HCT116 (cell line): ENCODE results near the gene CSNK2B. TPM values are rescaled to one million over a fixed set of nuclear protein-coding genes. Genes with fewer than 3 reads are reported as not detected.
A peak's percentile ranks its signal among the peaks of the same experiment; 100 is the strongest.

Experiments
- ATAC-seq: fragments of 200-7000 bp; cut with Tn5 transposase; 2 replicates; pipeline ENCODE4 v1.9.1; 2020; ENCODE audit warnings: mild to moderate bottlenecking, moderate library complexity
- BruUV-seq: library from RNA; stranded (reverse); fragments of 400-500 nt; replicated peaks from 2 replicates; lab custom pipeline; 2021; lab: Mats Ljungman, UMichigan
- CTCF ChIA-PET: fragments of 300-600 bp; sonication (Branson Sonifier 250); formaldehyde crosslinking; loops from one replicate; lab custom pipeline; 2021; ENCODE audit warnings: antibody characterized with exemption; lab: Charles Lee
- POLR2A ChIA-PET: fragments of 300-600, 350-600 bp; sonication (Branson Sonifier 250); formaldehyde crosslinking; loops from one replicate; lab custom pipeline; 2021; ENCODE audit warnings: antibody characterized with exemption; lab: Charles Lee
- RAD21 ChIA-PET, 2 experiments: fragments of 300-600 bp; sonication (Branson Sonifier 250); formaldehyde crosslinking; loops; one replicate each; lab custom pipeline; 2023; ENCODE audit warnings: low total read pairs in 2 of 2; ENCODE audit not compliant: uncharacterized antibody in 2 of 2, unreplicated experiment in 2 of 2, low non-redundant PET in 1 of 2; lab: Charles Lee
- DNase-seq: peaks from one replicate; pipeline ENCODE4 v3.0.0-alpha.2; 2010; ENCODE audit warnings: low read depth, low spot score
- H2AFZ ChIP-seq: fragments of 200-600 bp; shearing (Covaris generic), sonication (generic); 2 replicates; pipeline ENCODE4 v1.6.1; 2017; ENCODE audit warnings: low read depth, mixed run types, mixed read lengths, antibody characterized with exemption, low read length; ENCODE audit not compliant: poor library complexity, severe bottlenecking
- H3K27ac ChIP-seq: 2 replicates; pipeline ENCODE4 v1.5.1; 2012; ENCODE audit warnings: low read depth, low read length
- H3K27me3 ChIP-seq: fragments of 200-600 bp; sonication (generic); 2 replicates; pipeline ENCODE4 v1.6.1; 2016; ENCODE audit warnings: mixed run types, low read length, mixed read lengths; ENCODE audit not compliant: insufficient read depth
- H3K36me3 ChIP-seq, 2 experiments: fragments of 200-500 bp in 1 of 2; fragments of 200-600 bp in 1 of 2; sonication (Bioruptor generic) in 1 of 2; sonication (generic) in 1 of 2; 2 replicates each; pipeline versions ENCODE4 v1.5.1 to v1.6.1; 2014 to 2016; ENCODE audit warnings: low read length in 2 of 2, inconsistent platforms in 1 of 2, mixed read lengths in 1 of 2, mixed run types in 1 of 2; ENCODE audit not compliant: insufficient read depth in 2 of 2, control insufficient read depth in 1 of 2
- H3K4me1 ChIP-seq, 2 experiments: fragments of 200-600 bp in 1 of 2; sonication (generic) in 1 of 2; 2 replicates each; pipeline versions ENCODE4 v1.5.1 to v1.6.1; 2012 to 2017; ENCODE audit warnings: low read length in 2 of 2, inconsistent platforms in 1 of 2, mild to moderate bottlenecking in 1 of 2, mixed read lengths in 1 of 2, mixed run types in 1 of 2, moderate library complexity in 1 of 2; ENCODE audit not compliant: insufficient read depth in 2 of 2, control insufficient read depth in 1 of 2
- H3K4me2 ChIP-seq: fragments of 200-600 bp; sonication (generic); 2 replicates; pipeline ENCODE4 v1.6.1; 2017; ENCODE audit warnings: mixed run types, low read length, mixed read lengths
- H3K4me3 ChIP-seq, 2 experiments: fragments of 200-600 bp in 1 of 2; sonication (generic) in 1 of 2; replicated peaks in 1 of 2; 2 replicates each; pipeline ENCODE4 v1.5.1; 2011 to 2016; ENCODE audit warnings: low read length in 2 of 2, control low read depth in 1 of 2, low read depth in 1 of 2, mild to moderate bottlenecking in 1 of 2, mixed read lengths in 1 of 2, mixed run types in 1 of 2
- H3K79me2 ChIP-seq: fragments of 200-600 bp; sonication (generic); 2 replicates; pipeline ENCODE4 v1.6.1; 2017; ENCODE audit warnings: mild to moderate bottlenecking, mixed run types, low read length, moderate library complexity, mixed read lengths; ENCODE audit not compliant: insufficient read depth
- H3K9ac ChIP-seq: fragments of 200-600 bp; sonication (generic); 2 replicates; pipeline ENCODE4 v1.6.1; 2016; ENCODE audit warnings: low read length, mixed read lengths
- H3K9me2 ChIP-seq: fragments of 200-600 bp; sonication (generic), shearing (Covaris generic); 2 replicates; pipeline ENCODE4 v1.6.1; 2017; ENCODE audit warnings: mixed run types, mild to moderate bottlenecking, moderate library complexity; ENCODE audit not compliant: insufficient read depth
- H3K9me3 ChIP-seq, 2 experiments: fragments of 200-500 bp in 1 of 2; fragments of 200-600 bp in 1 of 2; sonication (Bioruptor generic) in 1 of 2; sonication (generic) in 1 of 2; 2 replicates each; pipeline ENCODE4 v1.6.1; 2014 to 2017; ENCODE audit warnings: low read length in 2 of 2, mixed read lengths in 2 of 2, inconsistent platforms in 1 of 2, low read depth in 1 of 2, mild to moderate bottlenecking in 1 of 2, mixed run types in 1 of 2, moderate library complexity in 1 of 2; ENCODE audit not compliant: control insufficient read depth in 1 of 2, insufficient read depth in 1 of 2
- H4K20me1 ChIP-seq: fragments of 200-600 bp; sonication (generic), shearing (Covaris generic); 2 replicates; pipeline ENCODE4 v1.6.1; 2017; ENCODE audit warnings: mixed run types, mild to moderate bottlenecking, moderate library complexity; ENCODE audit not compliant: insufficient read depth
- ATF3 ChIP-seq: IDR thresholded peaks from 2 replicates; pipeline ENCODE4 v1.6.1; 2012
- CBX3 ChIP-seq: IDR thresholded peaks from 2 replicates; pipeline ENCODE4 v1.6.1; 2012; ENCODE audit warnings: low read depth
- CEBPB ChIP-seq: IDR thresholded peaks from 2 replicates; pipeline ENCODE4 v1.6.1; 2012; ENCODE audit warnings: low read depth
- EGR1 ChIP-seq: IDR thresholded peaks from 2 replicates; pipeline ENCODE4 v1.6.1; 2012; ENCODE audit warnings: low read depth
- ELF1 ChIP-seq: IDR thresholded peaks from 2 replicates; pipeline ENCODE4 v1.6.1; 2012; ENCODE audit warnings: low read depth, borderline replicate concordance
- FOSL1 ChIP-seq: IDR thresholded peaks from 2 replicates; pipeline ENCODE4 v1.6.1; 2012; ENCODE audit warnings: low read depth
- MAX ChIP-seq: IDR thresholded peaks from 2 replicates; pipeline ENCODE4 v1.6.1; 2012
- POLR2A ChIP-seq: IDR thresholded peaks from 2 replicates; pipeline ENCODE4 v1.7.0; 2011; ENCODE audit warnings: borderline replicate concordance; ENCODE audit not compliant: insufficient read depth, insufficient read length; ENCODE audit errors: extremely low read depth
- POLR2AphosphoS5 ChIP-seq: IDR thresholded peaks from 2 replicates; pipeline ENCODE4 v1.6.1; 2011; ENCODE audit warnings: mild to moderate bottlenecking, low read depth, low read length, moderate library complexity
- RAD21 ChIP-seq: IDR thresholded peaks from 2 replicates; pipeline ENCODE4 v1.6.1; 2012; ENCODE audit warnings: low read depth, mild to moderate bottlenecking
- REST ChIP-seq: IDR thresholded peaks from 2 replicates; pipeline ENCODE4 v1.6.1; 2012; ENCODE audit warnings: low read depth
- SIN3A ChIP-seq: IDR thresholded peaks from 2 replicates; pipeline ENCODE4 v1.6.1; 2012; ENCODE audit warnings: low read depth
- SRF ChIP-seq: IDR thresholded peaks from 2 replicates; pipeline ENCODE4 v1.6.1; 2012; ENCODE audit warnings: low read depth
- TCF7L2 ChIP-seq: IDR thresholded peaks from 2 replicates; pipeline ENCODE4 v1.7.0; 2011; ENCODE audit warnings: borderline replicate concordance, inconsistent platforms; ENCODE audit not compliant: insufficient read depth, insufficient read length; ENCODE audit errors: extremely low read depth
- YY1 ChIP-seq: IDR thresholded peaks from 2 replicates; pipeline ENCODE4 v1.6.1; 2011; ENCODE audit warnings: low read length, low read depth, moderate library complexity, mild to moderate bottlenecking; ENCODE audit not compliant: insufficient replicate concordance; ENCODE audit errors: extremely low read depth
- ZFX ChIP-seq: fragments of 450-650 bp; IDR thresholded peaks from 2 replicates; pipeline ENCODE4 v1.6.1; 2017
- ZNF274 ChIP-seq: fragments of 200-500 bp; sonication (Bioruptor generic); IDR thresholded peaks from 2 replicates; pipeline ENCODE4 v1.6.1; 2014; ENCODE audit warnings: mild to moderate bottlenecking, low read depth, low read length, inconsistent platforms
- intact Hi-C: fragments of 100-400 bp; cut with micrococcal nuclease; formaldehyde crosslinking; loops from 2 replicates; pipeline ENCODE4 v1.10.0; 2022
- total RNA-seq: library from RNA; stranded (reverse); gene quantifications from one replicate; pipeline ENCODE4 v1.2.1, GENCODE V29; 2021; ENCODE audit not compliant: unreplicated experiment

The CSNK2B gene
- total RNA-seq, 1 experiment from 2014 or later: 210 TPM

GRCh38 chr6:31639449-31639861, 26.4 kb upstream of the CSNK2B start:
- ChIA-PET RAD21 (no interaction called here), POLR2A (interaction anchor here (0.8 to 1.7 kb wide), 4 partner anchors 12 to 262 kb away, joined by 3 to 13 read pairs (median 4); partner anchors contain the start of gene BAG6), CTCF (no interaction called here)
- Histone ChIP-seq H2AFZ (no peak overlapping the region), H3K4me3 (no peak overlapping the region), H4K20me1 (no peaks in the 10 kb centered on the region), H3K9ac (no peak overlapping the region), H3K4me1 (no peaks in the 10 kb centered on the region), H3K27ac (no peak overlapping the region), H3K27me3 (no peaks in the 10 kb centered on the region), H3K9me3 (no peaks in the 10 kb centered on the region), H3K36me3 (peaks cover 49 to 59% of the 10 kb centered on the region in 2 experiments; a peak in 3 of 4 replicates), H3K9me2 (no peaks in the 10 kb centered on the region), H3K79me2 (peaks cover 3% of the 10 kb centered on the region; the same call in 1 of the 2 replicates), H3K4me2 (no peak overlapping the region)
- intact Hi-C loops: no loop called here
- ATAC-seq (no peak), DNase-seq (no peak)
- no TSS peak for BruUV-seq
- TF ChIP-seq ELF1 (no peak), ZFX (no peak), YY1 (no peak), MAX (no peak)

GRCh38 chr6:31640612-31641011, 25.3 kb upstream of the CSNK2B start:
- H3K27me3 ChIP-seq: no peaks in the 10 kb centered on the region
- H3K9me3 ChIP-seq: no peaks in the 10 kb centered on the region
- H4K20me1 ChIP-seq: no peaks in the 10 kb centered on the region
- TF ChIP-seq REST: no peak
- no peak for TF ChIP-seq POLR2AphosphoS5
- no peak for TF ChIP-seq ATF3
- TF ChIP-seq EGR1: no peak
- no peak for TF ChIP-seq SIN3A
- no peak for TF ChIP-seq RAD21
- no peak for TF ChIP-seq POLR2A
- no peak for TF ChIP-seq ZNF274
- TF ChIP-seq CBX3: no peak
- TF ChIP-seq CEBPB: no peak
- no peak for TF ChIP-seq TCF7L2
- no peak for TF ChIP-seq FOSL1
- no peak for TF ChIP-seq SRF
- TF ChIP-seq ELF1: no peak
- no peak overlapping the region for H3K27ac ChIP-seq
- H3K9me2 ChIP-seq: no peaks in the 10 kb centered on the region
- ChIA-PET RAD21 (no interaction called here), CTCF (no interaction called here), POLR2A (no interaction called here)
- H3K36me3 ChIP-seq: peaks cover 51 to 57% of the 10 kb centered on the region in 2 experiments; a peak in 3 of 4 replicates
- ATAC-seq (no peak), DNase-seq (no peak)
- peaks cover 4% of the 10 kb centered on the region; the same call in 1 of the 2 replicates for H3K79me2 ChIP-seq
- H3K4me3 ChIP-seq: no peak overlapping the region
- no peak overlapping the region for H2AFZ ChIP-seq
- no peak overlapping the region for H3K4me2 ChIP-seq
- no peaks in the 10 kb centered on the region for H3K4me1 ChIP-seq
- BruUV-seq: TSS peak; percentile 66
- intact Hi-C loops: no loop called here
- no peak overlapping the region for H3K9ac ChIP-seq
